ENCODE results near the gene FAM124A. TPM values are rescaled to one million over a fixed set of nuclear protein-coding genes. Genes with fewer than 3 reads are reported as not detected.

FAM124A gene
- total RNA-seq, 2 donors from 2014 or later, result 4.2 to 13.7 TPM

DNA sequence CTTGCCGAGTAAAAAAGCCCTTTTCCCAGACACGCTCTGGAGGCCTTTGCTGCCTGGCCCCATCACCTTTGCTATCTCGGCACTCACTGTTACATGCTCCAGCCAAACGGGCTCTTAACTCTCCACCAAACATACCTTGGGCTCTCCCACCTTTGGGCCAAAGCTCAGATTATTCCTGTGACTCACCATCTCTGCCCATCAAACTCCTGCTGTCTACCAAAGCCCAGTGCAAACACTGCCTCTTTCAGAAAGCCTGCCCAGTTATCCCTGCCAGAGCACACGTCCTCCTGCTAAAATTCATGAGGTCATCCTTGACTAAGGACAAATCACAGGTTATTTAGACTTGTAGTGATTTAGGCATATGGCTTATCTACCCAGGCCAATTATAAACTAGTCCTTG is 69.1 kb downstream of the FAM124A start:
- ATAC-seq (ENCODE audit: insufficient number of reproducible peaks, low FRiP score, low read depth), result peak; percentile 76
- DNase-seq (ENCODE audit: low spot score), result no peak
- no peaks in the 10 kb centered on the region for H3K36me3 ChIP-seq
- no peaks in the 10 kb centered on the region for H3K9me3 ChIP-seq
- no peak overlapping the region for H3K4me3 ChIP-seq
- TF ChIP-seq, protein P1, sequence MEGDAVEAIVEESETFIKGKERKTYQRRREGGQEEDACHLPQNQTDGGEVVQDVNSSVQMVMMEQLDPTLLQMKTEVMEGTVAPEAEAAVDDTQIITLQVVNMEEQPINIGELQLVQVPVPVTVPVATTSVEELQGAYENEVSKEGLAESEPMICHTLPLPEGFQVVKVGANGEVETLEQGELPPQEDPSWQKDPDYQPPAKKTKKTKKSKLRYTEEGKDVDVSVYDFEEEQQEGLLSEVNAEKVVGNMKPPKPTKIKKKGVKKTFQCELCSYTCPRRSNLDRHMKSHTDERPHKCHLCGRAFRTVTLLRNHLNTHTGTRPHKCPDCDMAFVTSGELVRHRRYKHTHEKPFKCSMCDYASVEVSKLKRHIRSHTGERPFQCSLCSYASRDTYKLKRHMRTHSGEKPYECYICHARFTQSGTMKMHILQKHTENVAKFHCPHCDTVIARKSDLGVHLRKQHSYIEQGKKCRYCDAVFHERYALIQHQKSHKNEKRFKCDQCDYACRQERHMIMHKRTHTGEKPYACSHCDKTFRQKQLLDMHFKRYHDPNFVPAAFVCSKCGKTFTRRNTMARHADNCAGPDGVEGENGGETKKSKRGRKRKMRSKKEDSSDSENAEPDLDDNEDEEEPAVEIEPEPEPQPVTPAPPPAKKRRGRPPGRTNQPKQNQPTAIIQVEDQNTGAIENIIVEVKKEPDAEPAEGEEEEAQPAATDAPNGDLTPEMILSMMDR (IDR thresholded peaks at IDR 0.05), result no peak
- no peaks in the 10 kb centered on the region for H3K27me3 ChIP-seq (replicated peaks; ENCODE audit: insufficient read depth)
- peaks cover 11 to 26% of the 10 kb centered on the region in 2 donors for H3K4me1 ChIP-seq (ENCODE audit: control insufficient read depth in 1 of 2, low read depth in 2 of 2)
- peak overlapping the region; percentile 69 to 78 for H3K27ac ChIP-seq

DNA sequence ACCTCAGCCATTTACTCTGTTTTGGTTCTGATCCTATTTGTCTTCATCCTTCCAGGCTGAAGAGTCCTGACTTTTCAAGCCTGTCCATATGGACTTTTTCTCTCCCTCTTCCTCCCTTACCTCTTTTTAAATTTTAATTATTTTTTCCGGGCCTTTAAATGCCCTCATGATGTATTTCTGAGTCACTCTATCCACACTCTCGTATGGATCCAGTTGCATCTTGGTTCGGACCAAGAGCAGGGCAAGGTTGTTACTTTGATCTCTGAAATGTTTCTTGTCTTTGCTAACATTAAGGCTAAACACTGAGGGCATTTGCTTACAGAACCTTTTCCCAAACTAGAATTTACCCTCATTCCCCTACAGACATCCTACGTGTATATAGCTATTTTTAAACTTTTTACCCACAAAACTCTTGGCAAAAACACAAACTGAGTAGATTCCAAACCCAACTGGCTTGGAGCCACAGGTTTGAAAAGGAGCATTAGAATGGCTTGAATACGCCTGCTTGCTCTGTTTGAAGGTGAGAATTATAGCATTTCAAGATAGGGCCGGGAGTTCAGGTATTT is 69.9 kb downstream of the FAM124A start:
- Histone ChIP-seq H3K27ac (peak overlapping the region; percentile 69 to 78), H3K27me3 (replicated peaks; ENCODE audit: insufficient read depth) (no peaks in the 10 kb centered on the region), H3K4me3 (peak overlapping the region; percentile 20), H3K36me3 (no peaks in the 10 kb centered on the region), H3K4me1 (ENCODE audit: control insufficient read depth in 1 of 2, low read depth in 2 of 2) (peaks cover 11 to 26% of the 10 kb centered on the region in 2 donors), H3K9me3 (no peaks in the 10 kb centered on the region)
- ATAC-seq (ENCODE audit: insufficient number of reproducible peaks, low FRiP score, low read depth), result no peak
- TF ChIP-seq, protein P1 (IDR thresholded peaks at IDR 0.05), result no peak
- no peak for DNase-seq (ENCODE audit: low spot score)

DNA sequence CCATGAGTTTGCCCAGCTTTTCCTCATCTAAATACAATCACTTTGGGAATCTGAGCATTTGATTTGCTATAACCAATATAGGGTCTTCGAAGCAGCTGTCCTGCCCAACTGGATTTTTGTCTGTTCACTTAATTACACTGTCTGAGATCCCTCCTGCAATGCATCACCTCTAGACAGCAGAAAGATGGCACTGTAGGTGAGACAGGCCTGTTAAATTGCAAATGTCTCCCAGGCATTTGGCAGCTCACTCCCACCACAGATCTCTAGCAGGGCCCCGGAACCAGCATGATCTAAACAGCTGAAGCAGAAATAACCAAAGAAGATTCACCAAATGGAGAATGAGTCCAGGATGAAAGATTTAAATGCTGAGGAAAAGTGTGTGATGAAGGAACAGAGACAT is 75.4 kb downstream of the FAM124A start:
- TF ChIP-seq, protein P1 (IDR thresholded peaks at IDR 0.05), result no peak
- no peak for DNase-seq (ENCODE audit: low spot score)
- ATAC-seq (ENCODE audit: insufficient number of reproducible peaks, low FRiP score, low read depth), result no peak
- H3K27ac ChIP-seq, result no peak overlapping the region
- no peaks in the 10 kb centered on the region for H3K9me3 ChIP-seq
- H3K36me3 ChIP-seq, result no peaks in the 10 kb centered on the region
- H3K4me1 ChIP-seq (ENCODE audit: control insufficient read depth in 1 of 2, low read depth in 2 of 2), result peaks cover under 1 to 4% of the 10 kb centered on the region in 2 donors
- H3K27me3 ChIP-seq (replicated peaks; ENCODE audit: insufficient read depth), result no peaks in the 10 kb centered on the region
- H3K4me3 ChIP-seq, result no peak overlapping the region

DNA sequence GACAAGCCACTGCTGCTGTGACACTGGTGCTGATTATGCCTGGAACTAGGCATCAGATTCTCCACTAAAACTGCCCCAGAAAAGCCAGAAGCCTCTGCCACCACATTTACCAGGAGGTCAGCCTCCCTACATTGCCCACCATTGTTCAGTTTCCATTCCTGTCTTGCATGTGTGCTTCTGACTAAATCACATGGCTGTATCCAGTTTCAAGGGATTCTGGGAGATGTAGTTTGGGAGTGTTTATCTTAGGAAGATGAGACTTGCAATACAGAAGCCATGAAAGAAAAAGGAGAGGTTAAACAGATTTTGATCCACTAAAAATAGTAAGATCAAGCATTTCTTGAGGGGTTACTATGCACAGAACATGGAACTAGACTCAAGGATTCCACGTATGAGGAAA is 76.6 kb downstream of the FAM124A start:
- Histone ChIP-seq H3K27me3 (replicated peaks; ENCODE audit: insufficient read depth) (no peaks in the 10 kb centered on the region), H3K36me3 (no peaks in the 10 kb centered on the region)

DNA sequence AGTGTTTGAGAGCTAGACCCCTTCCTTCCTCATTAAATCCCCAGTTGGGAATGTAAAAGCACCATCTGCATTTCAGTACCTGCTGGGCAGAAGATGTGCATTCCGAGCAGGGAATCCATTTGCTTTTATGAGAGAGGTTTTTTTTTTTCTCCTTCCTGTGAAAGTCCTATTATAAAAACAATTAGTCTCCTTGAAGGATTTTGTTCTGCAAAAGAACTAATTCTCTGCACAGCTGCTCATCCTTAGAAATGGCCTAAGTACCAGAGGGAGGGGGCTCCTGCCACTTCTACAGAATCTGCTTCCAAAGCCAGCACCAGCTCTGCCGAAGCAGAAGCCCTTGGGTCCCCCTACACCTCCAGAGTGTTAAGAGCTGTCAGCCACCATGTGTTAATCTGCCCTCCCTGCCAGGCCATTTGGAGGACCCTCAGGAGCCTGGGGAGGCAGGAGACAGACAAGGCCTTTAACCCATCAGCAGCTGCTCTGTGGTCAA is 80.9 kb downstream of the FAM124A start:
- DNase-seq (ENCODE audit: low spot score), result no peak
- Histone ChIP-seq H3K4me1 (ENCODE audit: control insufficient read depth in 1 of 2, low read depth in 2 of 2) (no peaks in the 10 kb centered on the region), H3K4me3 (no peak overlapping the region), H3K27ac (no peak overlapping the region), H3K36me3 (no peaks in the 10 kb centered on the region), H3K27me3 (replicated peaks; ENCODE audit: insufficient read depth) (no peaks in the 10 kb centered on the region), H3K9me3 (no peaks in the 10 kb centered on the region)
- no peak for ATAC-seq (ENCODE audit: insufficient number of reproducible peaks, low FRiP score, low read depth)
- TF ChIP-seq, protein P1 (IDR thresholded peaks at IDR 0.05), result no peak

More for the DNA sequence above, 76.6 kb downstream of the FAM124A start:
- Histone ChIP-seq H3K27ac (no peak overlapping the region), H3K4me1 (ENCODE audit: control insufficient read depth in 1 of 2, low read depth in 2 of 2) (no peaks in the 10 kb centered on the region), H3K4me3 (no peak overlapping the region), H3K9me3 (no peaks in the 10 kb centered on the region)
- TF ChIP-seq, protein P1 (IDR thresholded peaks at IDR 0.05), result no peak
- ATAC-seq (ENCODE audit: insufficient number of reproducible peaks, low FRiP score, low read depth) (no peak), DNase-seq (ENCODE audit: low spot score) (no peak)
